Measurements from ENCODE around the gene ARHGAP26. TPM values are rescaled to one million over a fixed set of nuclear protein-coding genes. Genes with fewer than 3 reads are reported as not detected.

The ARHGAP26 gene
- total and polyA plus RNA-seq, 4 donors, result 1.8 to 16.7 (median 4.1) TPM

DNA sequence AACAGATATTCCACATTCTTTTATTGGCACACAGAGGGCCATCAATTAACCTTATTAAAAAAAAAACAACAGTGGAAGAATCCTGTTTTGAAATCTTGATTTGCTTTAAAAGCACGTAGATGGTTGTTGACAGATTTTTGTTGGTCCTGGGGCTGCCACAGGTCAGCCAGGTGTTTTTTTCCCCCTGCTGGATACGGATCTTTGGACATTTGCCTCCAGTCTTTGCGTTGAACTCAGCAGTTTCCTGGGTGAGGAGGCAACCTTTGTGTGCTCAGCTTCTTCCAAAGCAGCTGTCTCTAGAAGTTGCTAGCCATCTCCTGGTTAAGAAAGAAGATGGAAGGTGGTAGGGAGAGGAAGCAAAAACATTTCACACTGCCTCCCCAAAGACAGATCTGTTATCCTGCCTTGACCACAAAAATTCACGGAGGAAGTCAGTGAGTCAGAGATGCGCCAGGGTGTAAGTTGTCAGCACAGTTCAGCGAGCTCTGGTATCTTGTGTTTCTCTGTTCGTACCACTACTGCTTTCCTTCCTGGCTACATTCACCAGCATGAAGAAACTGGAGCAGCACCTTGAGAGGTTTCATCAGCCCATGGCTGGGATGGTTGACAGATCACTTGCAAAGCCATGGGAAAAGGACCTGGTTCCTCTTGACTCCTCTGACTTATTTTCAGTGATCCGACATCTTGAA lies 207.3 kb downstream of the ARHGAP26 start:
- no peak for DNase-seq (ENCODE audit: low spot score)
- H3K27me3 ChIP-seq (ENCODE audit: control insufficient read depth in 4 of 4, insufficient read depth in 4 of 4, low read length in 3 of 4), result no peaks in the 10 kb centered on the region
- TF ChIP-seq NR2F2 (IDR thresholded peaks at IDR 0.05), result no peak
- no peak overlapping the region for H3K9ac ChIP-seq (ENCODE audit: low read depth in 1 of 2, low read length in 2 of 2)
- H3K36me3 ChIP-seq (ENCODE audit: control insufficient read depth in 4 of 4, insufficient read depth in 3 of 4, low read depth in 1 of 4, low read length in 3 of 4), result no peaks in the 10 kb centered on the region
- H3K9me3 ChIP-seq (ENCODE audit: control insufficient read depth in 4 of 4, low read length in 3 of 4), result no peaks in the 10 kb centered on the region
- peaks cover 10 to 21% (median 18%) of the 10 kb centered on the region in 4 donors for H3K4me1 ChIP-seq (ENCODE audit: control insufficient read depth in 4 of 4, insufficient read depth in 4 of 4, low read length in 3 of 4)
- WGBS, result 72% methylated on average over 8 of the region's 8 CpGs
- H3K27ac ChIP-seq (ENCODE audit: low read depth in 1 of 2, low read length in 2 of 2), result no peak overlapping the region
- no peak overlapping the region for H3K4me3 ChIP-seq (ENCODE audit: low read depth in 1 of 3, low read length in 3 of 3)

DNA sequence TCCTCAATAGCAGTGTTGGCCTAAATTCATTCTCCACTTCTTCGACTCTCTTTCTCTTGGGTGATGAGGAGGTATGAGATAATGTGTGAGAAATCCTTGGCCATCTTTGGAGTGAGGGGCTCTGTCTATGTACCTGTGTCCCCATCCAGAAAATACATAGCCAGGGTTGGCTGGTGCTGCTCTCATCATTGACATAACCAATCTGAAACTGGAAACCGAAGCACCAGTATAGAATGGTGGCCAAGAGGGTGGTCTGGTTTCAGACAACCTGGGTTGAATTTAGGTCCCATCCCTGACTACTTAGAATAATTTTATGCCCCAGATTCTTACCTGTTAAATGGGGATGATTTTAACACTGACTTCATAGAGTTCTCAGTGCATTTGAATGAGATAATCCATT lies 208.1 kb downstream of the ARHGAP26 start:
- 92% methylated on average over 2 of the region's 2 CpGs for WGBS
- H3K27ac ChIP-seq (ENCODE audit: low read depth in 1 of 2, low read length in 2 of 2), result no peak overlapping the region
- H3K36me3 ChIP-seq (ENCODE audit: control insufficient read depth in 4 of 4, insufficient read depth in 3 of 4, low read depth in 1 of 4, low read length in 3 of 4), result no peaks in the 10 kb centered on the region
- no peaks in the 10 kb centered on the region for H3K9me3 ChIP-seq (ENCODE audit: control insufficient read depth in 4 of 4, low read length in 3 of 4)
- no peak overlapping the region for H3K4me3 ChIP-seq (ENCODE audit: low read depth in 1 of 3, low read length in 3 of 3)
- no peak for DNase-seq (ENCODE audit: low spot score)
- peaks cover 14 to 27% (median 24%) of the 10 kb centered on the region in 4 donors for H3K4me1 ChIP-seq (ENCODE audit: control insufficient read depth in 4 of 4, insufficient read depth in 4 of 4, low read length in 3 of 4)
- TF ChIP-seq, protein P1, sequence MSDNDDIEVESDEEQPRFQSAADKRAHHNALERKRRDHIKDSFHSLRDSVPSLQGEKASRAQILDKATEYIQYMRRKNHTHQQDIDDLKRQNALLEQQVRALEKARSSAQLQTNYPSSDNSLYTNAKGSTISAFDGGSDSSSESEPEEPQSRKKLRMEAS (IDR thresholded peaks at IDR 0.05), result no peak
- TF ChIP-seq SP1 (IDR thresholded peaks at IDR 0.05) (no peak), RAD21 (IDR thresholded peaks at IDR 0.05) (no peak), FOXA1 (IDR thresholded peaks at IDR 0.05) (no peak), TAF1 (conservative IDR thresholded peaks at IDR 0.05) (no peak)
- TF ChIP-seq, protein P2, sequence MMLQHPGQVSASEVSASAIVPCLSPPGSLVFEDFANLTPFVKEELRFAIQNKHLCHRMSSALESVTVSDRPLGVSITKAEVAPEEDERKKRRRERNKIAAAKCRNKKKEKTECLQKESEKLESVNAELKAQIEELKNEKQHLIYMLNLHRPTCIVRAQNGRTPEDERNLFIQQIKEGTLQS (IDR thresholded peaks at IDR 0.05), result no peak
- no peak overlapping the region for H3K9ac ChIP-seq (ENCODE audit: low read depth in 1 of 2, low read length in 2 of 2)
- H3K27me3 ChIP-seq (ENCODE audit: control insufficient read depth in 4 of 4, insufficient read depth in 4 of 4, low read length in 3 of 4), result no peaks in the 10 kb centered on the region

DNA sequence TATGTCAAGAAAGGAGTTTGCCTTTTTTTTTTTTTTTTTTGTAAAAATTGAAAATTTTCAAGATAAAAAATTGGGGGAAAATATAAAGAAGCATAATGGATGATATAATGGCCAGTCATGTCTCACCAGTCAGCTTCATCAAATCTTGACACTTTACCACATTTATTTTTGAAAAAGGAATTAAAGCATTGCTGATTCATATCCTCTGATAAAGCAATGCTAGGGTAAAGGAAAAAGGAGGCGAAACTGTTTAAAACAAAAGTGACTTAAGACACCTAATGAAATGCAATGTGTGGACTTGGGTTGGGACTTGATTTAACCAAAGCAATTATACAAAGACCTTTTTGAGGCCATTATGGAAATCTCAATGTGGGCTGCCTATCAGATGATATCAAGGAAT lies 208.5 kb downstream of the ARHGAP26 start:
- Histone ChIP-seq H3K27me3 (ENCODE audit: control insufficient read depth in 4 of 4, insufficient read depth in 4 of 4, low read length in 3 of 4) (no peaks in the 10 kb centered on the region), H3K9me3 (ENCODE audit: control insufficient read depth in 4 of 4, low read length in 3 of 4) (no peaks in the 10 kb centered on the region), H3K9ac (ENCODE audit: low read depth in 1 of 2, low read length in 2 of 2) (no peak overlapping the region), H3K4me1 (ENCODE audit: control insufficient read depth in 4 of 4, insufficient read depth in 4 of 4, low read length in 3 of 4) (peaks cover 14 to 27% (median 24%) of the 10 kb centered on the region in 4 donors), H3K36me3 (ENCODE audit: control insufficient read depth in 4 of 4, insufficient read depth in 3 of 4, low read depth in 1 of 4, low read length in 3 of 4) (no peaks in the 10 kb centered on the region), H3K27ac (ENCODE audit: low read depth in 1 of 2, low read length in 2 of 2) (no peak overlapping the region), H3K4me3 (ENCODE audit: low read depth in 1 of 3, low read length in 3 of 3) (no peak overlapping the region)
- 73% methylated on average over 1 of the region's 1 CpG for WGBS
- no peak for TF ChIP-seq FOXA2 (IDR thresholded peaks at IDR 0.05)
- TF ChIP-seq JUND (IDR thresholded peaks at IDR 0.05), result no peak
- no peak for TF ChIP-seq YY1 (IDR thresholded peaks at IDR 0.05)
- TF ChIP-seq, protein P3, sequence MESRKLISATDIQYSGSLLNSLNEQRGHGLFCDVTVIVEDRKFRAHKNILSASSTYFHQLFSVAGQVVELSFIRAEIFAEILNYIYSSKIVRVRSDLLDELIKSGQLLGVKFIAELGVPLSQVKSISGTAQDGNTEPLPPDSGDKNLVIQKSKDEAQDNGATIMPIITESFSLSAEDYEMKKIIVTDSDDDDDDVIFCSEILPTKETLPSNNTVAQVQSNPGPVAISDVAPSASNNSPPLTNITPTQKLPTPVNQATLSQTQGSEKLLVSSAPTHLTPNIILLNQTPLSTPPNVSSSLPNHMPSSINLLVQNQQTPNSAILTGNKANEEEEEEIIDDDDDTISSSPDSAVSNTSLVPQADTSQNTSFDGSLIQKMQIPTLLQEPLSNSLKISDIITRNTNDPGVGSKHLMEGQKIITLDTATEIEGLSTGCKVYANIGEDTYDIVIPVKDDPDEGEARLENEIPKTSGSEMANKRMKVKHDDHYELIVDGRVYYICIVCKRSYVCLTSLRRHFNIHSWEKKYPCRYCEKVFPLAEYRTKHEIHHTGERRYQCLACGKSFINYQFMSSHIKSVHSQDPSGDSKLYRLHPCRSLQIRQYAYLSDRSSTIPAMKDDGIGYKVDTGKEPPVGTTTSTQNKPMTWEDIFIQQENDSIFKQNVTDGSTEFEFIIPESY (IDR thresholded peaks at IDR 0.05), result no peak
- no peak for TF ChIP-seq NR2F2 (IDR thresholded peaks at IDR 0.05)
- no peak for TF ChIP-seq RXRA (IDR thresholded peaks at IDR 0.05)
- TF ChIP-seq SP1 (IDR thresholded peaks at IDR 0.05), result no peak
- TF ChIP-seq, protein P4, sequence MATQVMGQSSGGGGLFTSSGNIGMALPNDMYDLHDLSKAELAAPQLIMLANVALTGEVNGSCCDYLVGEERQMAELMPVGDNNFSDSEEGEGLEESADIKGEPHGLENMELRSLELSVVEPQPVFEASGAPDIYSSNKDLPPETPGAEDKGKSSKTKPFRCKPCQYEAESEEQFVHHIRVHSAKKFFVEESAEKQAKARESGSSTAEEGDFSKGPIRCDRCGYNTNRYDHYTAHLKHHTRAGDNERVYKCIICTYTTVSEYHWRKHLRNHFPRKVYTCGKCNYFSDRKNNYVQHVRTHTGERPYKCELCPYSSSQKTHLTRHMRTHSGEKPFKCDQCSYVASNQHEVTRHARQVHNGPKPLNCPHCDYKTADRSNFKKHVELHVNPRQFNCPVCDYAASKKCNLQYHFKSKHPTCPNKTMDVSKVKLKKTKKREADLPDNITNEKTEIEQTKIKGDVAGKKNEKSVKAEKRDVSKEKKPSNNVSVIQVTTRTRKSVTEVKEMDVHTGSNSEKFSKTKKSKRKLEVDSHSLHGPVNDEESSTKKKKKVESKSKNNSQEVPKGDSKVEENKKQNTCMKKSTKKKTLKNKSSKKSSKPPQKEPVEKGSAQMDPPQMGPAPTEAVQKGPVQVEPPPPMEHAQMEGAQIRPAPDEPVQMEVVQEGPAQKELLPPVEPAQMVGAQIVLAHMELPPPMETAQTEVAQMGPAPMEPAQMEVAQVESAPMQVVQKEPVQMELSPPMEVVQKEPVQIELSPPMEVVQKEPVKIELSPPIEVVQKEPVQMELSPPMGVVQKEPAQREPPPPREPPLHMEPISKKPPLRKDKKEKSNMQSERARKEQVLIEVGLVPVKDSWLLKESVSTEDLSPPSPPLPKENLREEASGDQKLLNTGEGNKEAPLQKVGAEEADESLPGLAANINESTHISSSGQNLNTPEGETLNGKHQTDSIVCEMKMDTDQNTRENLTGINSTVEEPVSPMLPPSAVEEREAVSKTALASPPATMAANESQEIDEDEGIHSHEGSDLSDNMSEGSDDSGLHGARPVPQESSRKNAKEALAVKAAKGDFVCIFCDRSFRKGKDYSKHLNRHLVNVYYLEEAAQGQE (IDR thresholded peaks at IDR 0.05), result no peak
- TF ChIP-seq GABPA (IDR thresholded peaks at IDR 0.05 in 1 of 2, conservative IDR thresholded peaks at IDR 0.05 in 1 of 2), result no peak
- TF ChIP-seq, protein P5, sequence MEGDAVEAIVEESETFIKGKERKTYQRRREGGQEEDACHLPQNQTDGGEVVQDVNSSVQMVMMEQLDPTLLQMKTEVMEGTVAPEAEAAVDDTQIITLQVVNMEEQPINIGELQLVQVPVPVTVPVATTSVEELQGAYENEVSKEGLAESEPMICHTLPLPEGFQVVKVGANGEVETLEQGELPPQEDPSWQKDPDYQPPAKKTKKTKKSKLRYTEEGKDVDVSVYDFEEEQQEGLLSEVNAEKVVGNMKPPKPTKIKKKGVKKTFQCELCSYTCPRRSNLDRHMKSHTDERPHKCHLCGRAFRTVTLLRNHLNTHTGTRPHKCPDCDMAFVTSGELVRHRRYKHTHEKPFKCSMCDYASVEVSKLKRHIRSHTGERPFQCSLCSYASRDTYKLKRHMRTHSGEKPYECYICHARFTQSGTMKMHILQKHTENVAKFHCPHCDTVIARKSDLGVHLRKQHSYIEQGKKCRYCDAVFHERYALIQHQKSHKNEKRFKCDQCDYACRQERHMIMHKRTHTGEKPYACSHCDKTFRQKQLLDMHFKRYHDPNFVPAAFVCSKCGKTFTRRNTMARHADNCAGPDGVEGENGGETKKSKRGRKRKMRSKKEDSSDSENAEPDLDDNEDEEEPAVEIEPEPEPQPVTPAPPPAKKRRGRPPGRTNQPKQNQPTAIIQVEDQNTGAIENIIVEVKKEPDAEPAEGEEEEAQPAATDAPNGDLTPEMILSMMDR (IDR thresholded peaks at IDR 0.05; ENCODE audit: low read depth, low read length, missing input control), result no peak
- no peak for TF ChIP-seq FOXA1 (IDR thresholded peaks at IDR 0.05)
- TF ChIP-seq, protein P2 (IDR thresholded peaks at IDR 0.05), result no peak
- TF ChIP-seq HNF4G (IDR thresholded peaks at IDR 0.05), result no peak
- TF ChIP-seq, protein P1 (IDR thresholded peaks at IDR 0.05), result no peak
- DNase-seq (ENCODE audit: low spot score), result no peak

Measured in liver (tissue), 9 donors.